Muscle layer of colon (tissue), 2 donors: ENCODE measurements around the gene NALCN.

Experiments
- H3K27ac ChIP-seq: one replicate; pipeline ENCODE4 v1.7.0; 2013; ENCODE audit warnings: low read depth, mild to moderate bottlenecking, low read length, moderate library complexity
- H3K27me3 ChIP-seq, 2 donors: one replicate each; pipeline ENCODE4 v1.7.0; 2013; ENCODE audit warnings: low read length in 2 of 2, mild to moderate bottlenecking in 2 of 2; ENCODE audit not compliant: insufficient read depth in 2 of 2, control insufficient read depth in 1 of 2
- H3K36me3 ChIP-seq: one replicate; pipeline ENCODE4 v1.7.0; 2013; ENCODE audit warnings: mild to moderate bottlenecking, low read length; ENCODE audit not compliant: insufficient read depth
- H3K4me1 ChIP-seq: one replicate; pipeline ENCODE4 v1.7.0; 2013; ENCODE audit warnings: mild to moderate bottlenecking, low read length; ENCODE audit not compliant: insufficient read depth
- H3K4me3 ChIP-seq, 2 donors: one replicate each; pipeline ENCODE4 v1.7.0; 2013; ENCODE audit warnings: low read length in 2 of 2, low read depth in 1 of 2, mild to moderate bottlenecking in 1 of 2, moderate library complexity in 1 of 2
- H3K9ac ChIP-seq: one replicate; pipeline ENCODE4 v1.7.0; 2013; ENCODE audit warnings: low read length
- H3K9me3 ChIP-seq: one replicate; pipeline ENCODE4 v1.7.0; 2013; ENCODE audit warnings: mild to moderate bottlenecking, low read length
- donor health status: abdominal sarcoma.
- donor health status: Adenocarcinoma of cecum.

Gene NALCN

DNA sequence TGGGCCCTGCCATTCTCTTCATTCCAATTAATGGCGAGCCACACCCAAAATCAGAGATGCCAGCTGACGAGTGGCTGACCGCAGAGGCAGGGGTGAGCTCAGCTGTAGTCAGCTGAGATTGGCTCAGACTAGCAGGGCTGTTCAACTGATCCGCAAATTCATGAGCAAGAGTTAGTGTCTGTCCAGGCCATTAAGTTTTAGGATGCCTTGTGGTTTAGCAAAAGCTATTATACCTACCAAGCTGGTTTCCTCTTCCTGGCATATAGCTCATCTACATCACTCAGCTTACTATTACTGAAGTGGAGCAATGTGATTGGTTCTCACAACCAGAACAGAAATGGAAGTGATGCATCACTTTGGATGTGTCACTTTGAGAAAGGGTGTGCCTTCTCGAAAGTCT lies 148.7 kb downstream of the NALCN start:
- Histone ChIP-seq H3K27ac (no peak overlapping the region), H3K9ac (no peak overlapping the region), H3K4me3 (no peak overlapping the region), H3K9me3 (no peaks in the 10 kb centered on the region), H3K36me3 (no peaks in the 10 kb centered on the region), H3K27me3 (no peaks in the 10 kb centered on the region), H3K4me1 (no peaks in the 10 kb centered on the region)

DNA sequence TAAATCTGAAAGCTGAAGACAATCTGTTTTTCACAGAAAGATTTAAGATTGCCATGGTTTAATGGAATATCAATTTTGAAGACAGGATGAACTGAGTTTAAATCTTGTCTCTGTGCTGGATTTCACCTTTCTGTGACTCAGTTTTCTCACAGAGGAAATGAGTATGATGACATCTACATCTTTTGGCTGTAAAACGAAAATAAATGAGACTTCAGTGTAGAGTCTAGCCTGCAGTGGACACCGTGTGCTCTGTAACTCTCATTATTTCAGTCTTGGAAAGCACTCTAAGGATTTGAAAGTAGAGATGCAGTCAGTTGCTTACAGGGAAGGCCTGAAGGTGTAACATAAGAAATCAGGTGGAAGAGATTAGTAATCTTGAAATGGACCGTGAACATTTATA lies 150.4 kb downstream of the NALCN start:
- H3K4me3 ChIP-seq, result no peak overlapping the region
- H3K27ac ChIP-seq, result no peak overlapping the region
- no peaks in the 10 kb centered on the region for H3K27me3 ChIP-seq
- no peak overlapping the region for H3K9ac ChIP-seq
- no peaks in the 10 kb centered on the region for H3K36me3 ChIP-seq
- H3K4me1 ChIP-seq, result no peaks in the 10 kb centered on the region
- no peaks in the 10 kb centered on the region for H3K9me3 ChIP-seq

DNA sequence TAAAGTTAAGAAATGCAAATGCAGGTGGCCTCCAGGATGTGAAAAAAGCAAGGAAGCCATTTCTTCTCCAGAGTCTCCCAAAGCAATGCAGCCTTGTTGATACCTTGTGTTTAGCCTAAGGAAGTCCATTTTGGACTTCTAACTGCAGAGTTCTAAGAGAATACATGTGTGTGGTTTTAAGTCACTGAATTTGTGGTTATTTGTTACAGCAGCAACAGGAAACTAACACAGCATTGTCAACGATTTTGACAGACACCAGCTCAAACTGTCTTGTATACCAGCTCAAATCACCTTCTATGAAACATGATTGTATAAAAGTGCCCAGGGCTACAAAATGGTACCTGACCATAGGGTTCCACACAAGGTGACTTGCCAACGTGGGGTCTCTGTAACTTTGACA lies 151.4 kb downstream of the NALCN start:
- H3K27ac ChIP-seq, result no peak overlapping the region
- no peaks in the 10 kb centered on the region for H3K4me1 ChIP-seq
- no peaks in the 10 kb centered on the region for H3K27me3 ChIP-seq
- H3K36me3 ChIP-seq, result no peaks in the 10 kb centered on the region
- no peaks in the 10 kb centered on the region for H3K9me3 ChIP-seq
- no peak overlapping the region for H3K4me3 ChIP-seq
- no peak overlapping the region for H3K9ac ChIP-seq

DNA sequence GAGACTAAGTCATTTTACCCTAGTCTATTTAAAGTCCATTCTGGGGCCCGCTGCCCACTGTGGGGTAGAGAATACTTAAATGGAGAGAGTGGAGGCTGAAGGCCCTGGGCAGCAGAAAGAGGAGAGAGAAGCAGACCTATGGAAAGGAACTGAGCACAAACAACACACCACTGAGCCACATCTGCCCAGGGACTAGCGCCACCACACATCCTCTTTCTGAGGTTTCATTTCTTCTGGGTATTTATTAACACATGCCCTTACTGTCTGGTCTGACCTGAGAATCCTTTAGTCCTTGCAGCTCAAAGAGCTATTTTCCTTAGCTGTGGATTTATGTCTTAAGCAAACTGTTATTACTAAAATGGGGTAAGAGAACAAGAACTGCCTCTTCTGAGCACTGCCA lies 154.0 kb downstream of the NALCN start:
- Histone ChIP-seq H3K27me3 (no peaks in the 10 kb centered on the region), H3K36me3 (no peaks in the 10 kb centered on the region), H3K27ac (no peak overlapping the region), H3K4me3 (no peak overlapping the region), H3K4me1 (no peaks in the 10 kb centered on the region), H3K9me3 (no peaks in the 10 kb centered on the region), H3K9ac (no peak overlapping the region)

DNA sequence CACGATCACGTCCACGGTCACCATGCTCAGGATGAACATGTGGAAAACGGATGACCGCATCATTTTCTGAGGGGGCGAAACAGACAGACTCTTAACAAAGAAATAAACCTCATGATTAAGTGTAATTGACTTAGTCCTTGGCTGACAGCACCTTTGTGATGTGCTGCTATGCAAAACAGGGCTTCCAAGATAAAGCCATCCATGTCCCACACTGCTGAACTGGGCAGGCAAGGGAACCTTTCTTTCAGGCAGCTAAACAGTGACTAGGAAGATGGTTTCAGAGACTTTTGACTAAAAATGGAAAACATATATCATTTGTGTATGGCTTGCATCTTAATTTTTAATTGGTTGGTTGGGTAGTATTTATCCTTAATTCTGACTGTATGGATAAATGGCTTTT lies 157.8 kb downstream of the NALCN start:
- Histone ChIP-seq H3K9me3 (no peaks in the 10 kb centered on the region), H3K27me3 (no peaks in the 10 kb centered on the region), H3K4me3 (no peak overlapping the region), H3K4me1 (no peaks in the 10 kb centered on the region), H3K36me3 (no peaks in the 10 kb centered on the region), H3K9ac (no peak overlapping the region), H3K27ac (no peak overlapping the region)

DNA sequence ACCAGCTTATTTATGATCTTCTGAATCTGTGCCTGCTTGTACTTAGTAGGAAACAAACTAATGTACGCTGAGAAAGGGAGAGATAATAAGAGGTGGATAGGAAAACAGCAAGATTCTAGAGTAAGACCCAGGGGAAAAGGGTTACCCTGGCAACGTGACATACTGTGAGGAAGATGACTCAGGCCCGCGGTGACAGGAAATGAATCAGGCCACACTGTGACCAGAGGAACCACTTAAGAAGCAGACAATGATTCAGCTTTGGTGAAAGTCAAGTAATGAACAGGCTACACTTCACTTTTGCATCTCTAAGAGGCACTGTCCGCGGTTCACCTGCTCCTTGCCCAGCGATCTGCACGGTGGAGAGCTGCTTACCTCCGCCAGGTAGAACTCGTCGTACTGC lies 158.2 kb downstream of the NALCN start:
- Histone ChIP-seq H3K9ac (no peak overlapping the region), H3K9me3 (no peaks in the 10 kb centered on the region), H3K27ac (no peak overlapping the region), H3K4me1 (no peaks in the 10 kb centered on the region), H3K36me3 (no peaks in the 10 kb centered on the region), H3K27me3 (no peaks in the 10 kb centered on the region), H3K4me3 (no peak overlapping the region)

DNA sequence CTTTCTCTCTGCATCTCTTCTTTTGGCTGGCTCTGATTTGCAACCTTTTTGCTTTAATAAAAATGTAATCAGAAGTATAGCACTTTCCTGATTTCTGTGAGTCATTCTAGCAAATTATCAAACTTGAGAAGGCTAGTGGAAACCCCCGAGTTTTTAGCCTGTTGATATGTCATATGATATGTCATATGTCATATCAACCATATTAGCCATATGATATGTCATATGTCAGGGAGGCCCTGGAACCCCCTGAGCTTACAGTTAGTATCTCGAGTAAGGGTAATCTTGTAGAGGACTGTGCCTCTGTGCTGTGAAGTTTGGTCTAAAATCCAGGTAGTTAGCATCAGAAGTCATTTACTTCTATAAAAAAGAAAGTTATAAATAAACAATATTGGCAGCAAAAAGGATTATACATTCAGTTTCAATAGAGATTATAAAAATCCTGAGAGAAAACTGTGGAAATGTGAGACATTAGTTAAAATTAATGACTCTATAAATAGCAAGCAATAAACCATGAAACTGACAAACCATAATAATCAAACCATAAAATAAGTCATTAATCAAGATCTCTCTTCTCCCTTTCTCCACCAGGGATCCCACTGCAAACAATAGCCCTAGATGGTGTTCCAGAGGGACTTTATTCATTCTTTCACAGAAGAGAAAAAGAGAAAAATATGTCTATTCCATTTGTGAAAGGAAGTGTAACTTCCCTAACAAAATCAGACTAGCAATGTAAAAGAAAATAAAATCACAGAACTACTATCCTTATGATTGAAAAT lies 167.4 kb downstream of the NALCN start:
- Histone ChIP-seq H3K9me3 (no peaks in the 10 kb centered on the region), H3K9ac (no peak overlapping the region), H3K27ac (no peak overlapping the region), H3K4me3 (no peak overlapping the region), H3K36me3 (no peaks in the 10 kb centered on the region), H3K27me3 (no peaks in the 10 kb centered on the region), H3K4me1 (no peaks in the 10 kb centered on the region)

DNA sequence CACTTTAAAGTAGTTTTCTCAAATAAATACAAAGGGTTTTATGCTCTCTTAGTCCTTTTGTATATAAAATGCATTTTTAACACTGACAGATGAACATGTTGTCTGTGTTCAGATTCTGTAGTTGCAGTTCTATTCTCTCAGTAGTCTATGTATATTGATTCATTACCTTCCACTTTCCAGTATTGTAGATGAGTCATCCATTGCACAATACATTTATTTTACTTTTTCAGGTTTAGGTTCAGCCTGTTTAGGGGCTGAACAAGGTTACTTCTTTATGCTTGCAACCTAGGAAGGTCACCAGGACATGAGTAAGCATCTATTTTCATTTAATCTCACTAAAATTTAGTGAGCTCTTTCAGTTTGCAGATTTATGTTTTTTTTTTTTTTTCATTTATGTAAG lies 173.6 kb downstream of the NALCN start:
- no peaks in the 10 kb centered on the region for H3K4me1 ChIP-seq
- H3K9me3 ChIP-seq, result no peaks in the 10 kb centered on the region
- H3K36me3 ChIP-seq, result no peaks in the 10 kb centered on the region
- no peak overlapping the region for H3K27ac ChIP-seq
- no peak overlapping the region for H3K4me3 ChIP-seq
- no peaks in the 10 kb centered on the region for H3K27me3 ChIP-seq
- H3K9ac ChIP-seq, result no peak overlapping the region

DNA sequence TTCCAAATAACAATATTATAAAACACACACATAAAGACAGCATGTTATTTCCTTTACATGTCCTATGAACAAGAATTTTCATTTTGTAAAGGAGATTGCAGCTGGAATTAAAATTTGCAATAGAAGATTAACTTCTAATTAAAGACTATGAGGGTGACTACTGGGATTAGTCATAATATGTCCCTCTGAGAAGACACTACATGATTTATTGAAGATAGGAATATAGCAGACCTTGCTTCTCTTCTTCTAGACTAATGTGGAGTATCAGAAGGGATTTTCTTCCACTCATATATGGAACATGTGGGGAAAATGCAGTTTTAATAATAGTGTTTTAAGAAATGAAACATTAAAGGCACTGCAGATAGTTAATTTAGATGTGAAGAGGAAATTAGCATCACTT lies 177.8 kb downstream of the NALCN start:
- no peak overlapping the region for H3K27ac ChIP-seq
- H3K9me3 ChIP-seq, result no peaks in the 10 kb centered on the region
- no peak overlapping the region for H3K4me3 ChIP-seq
- no peaks in the 10 kb centered on the region for H3K4me1 ChIP-seq
- H3K36me3 ChIP-seq, result no peaks in the 10 kb centered on the region
- H3K9ac ChIP-seq, result no peak overlapping the region
- H3K27me3 ChIP-seq, result no peaks in the 10 kb centered on the region

DNA sequence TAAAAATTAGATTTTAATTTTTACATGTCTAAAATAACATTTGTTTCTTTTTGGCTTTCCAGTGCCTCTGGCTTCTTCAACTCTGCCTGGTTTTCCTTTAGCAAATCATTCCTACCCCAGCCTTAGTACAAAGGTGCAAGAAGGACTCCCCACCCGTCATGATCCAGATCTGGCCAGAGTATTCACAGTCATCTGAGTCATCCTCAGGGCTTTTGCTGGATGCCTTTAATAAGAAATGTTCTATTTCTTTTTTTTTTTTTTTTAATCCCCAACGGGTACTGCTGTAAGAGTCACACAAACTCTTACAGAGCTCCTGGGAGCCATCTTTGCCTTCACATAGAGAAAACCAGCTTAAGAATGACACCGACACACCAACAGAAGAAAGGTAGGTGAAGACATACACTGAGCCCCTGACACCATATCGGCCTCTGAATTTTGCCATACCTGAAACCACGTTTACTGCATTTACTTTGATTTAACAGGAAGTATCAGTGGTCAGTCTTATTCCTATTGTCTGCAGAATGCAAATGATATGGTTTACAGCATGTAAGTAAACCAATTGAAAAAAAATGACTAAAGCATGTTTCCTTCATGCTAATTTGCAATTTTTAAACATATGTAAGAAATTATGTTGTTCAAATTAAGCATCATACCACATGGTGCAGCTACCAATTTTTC lies 184.4 kb downstream of the NALCN start:
- no peak overlapping the region for H3K4me3 ChIP-seq
- H3K36me3 ChIP-seq, result no peaks in the 10 kb centered on the region
- H3K4me1 ChIP-seq, result no peaks in the 10 kb centered on the region
- no peaks in the 10 kb centered on the region for H3K9me3 ChIP-seq
- H3K27ac ChIP-seq, result no peak overlapping the region
- H3K9ac ChIP-seq, result no peak overlapping the region
- H3K27me3 ChIP-seq, result no peaks in the 10 kb centered on the region

DNA sequence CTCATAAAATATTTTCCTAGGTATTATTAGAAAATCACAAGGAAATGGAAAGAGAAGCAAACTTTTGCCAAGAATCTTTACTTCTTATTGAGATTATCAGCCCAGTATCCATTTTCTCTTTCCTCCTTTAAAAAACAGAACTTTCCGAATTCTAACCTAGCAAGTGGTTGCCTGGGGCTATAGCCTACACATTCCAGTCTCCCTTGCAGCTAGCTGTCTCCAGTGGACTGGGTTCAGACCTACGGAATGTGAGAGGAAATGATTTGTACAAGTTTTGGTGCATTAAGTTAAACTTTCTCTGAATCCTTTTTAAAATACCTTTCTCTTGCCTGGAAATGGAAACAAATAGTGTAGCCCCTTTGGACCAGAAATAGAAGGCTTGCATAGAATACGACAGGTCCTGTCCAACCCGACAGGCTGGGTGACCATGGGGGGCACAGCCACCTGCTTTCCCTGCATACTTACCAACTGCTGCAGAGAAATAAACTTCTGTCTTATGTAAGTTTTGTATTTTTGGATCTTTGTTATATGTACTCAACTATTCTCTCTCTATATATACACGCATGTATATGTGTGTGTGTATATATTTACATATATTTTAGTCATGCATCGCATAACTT lies 185.9 kb downstream of the NALCN start:
- no peaks in the 10 kb centered on the region for H3K9me3 ChIP-seq
- H3K27me3 ChIP-seq, result no peaks in the 10 kb centered on the region
- H3K4me1 ChIP-seq, result no peaks in the 10 kb centered on the region
- H3K4me3 ChIP-seq, result no peak overlapping the region
- H3K36me3 ChIP-seq, result no peaks in the 10 kb centered on the region
- no peak overlapping the region for H3K27ac ChIP-seq
- no peak overlapping the region for H3K9ac ChIP-seq
